HFFc6 (cell line): ENCODE measurements around the gene TMEM94. TPM values are rescaled to one million over a fixed set of nuclear protein-coding genes. Genes with fewer than 3 reads are reported as not detected.

Experiments
- DNase-seq: peaks from one replicate; pipeline ENCODE4 v3.0.0-alpha.2; 2018
- H3K27ac Mint-ChIP-seq: 2 replicates; pipeline ENCODE4 v1.8.0; 2020; ENCODE audit warnings: mild to moderate bottlenecking, mixed read lengths
- H3K27me3 Mint-ChIP-seq: 2 replicates; pipeline ENCODE4 v1.8.0; 2021; ENCODE audit warnings: mild to moderate bottlenecking, moderate library complexity, mixed read lengths; ENCODE audit not compliant: insufficient read depth
- H3K36me3 Mint-ChIP-seq: 2 replicates; pipeline ENCODE4 v1.8.0; 2021; ENCODE audit warnings: low read depth, mixed read lengths
- H3K4me1 Mint-ChIP-seq: 2 replicates; pipeline ENCODE4 v1.8.0; 2020; ENCODE audit warnings: low read depth, mixed read lengths
- H3K4me3 Mint-ChIP-seq: 2 replicates; pipeline ENCODE4 v1.8.0; 2020; ENCODE audit warnings: mild to moderate bottlenecking, moderate library complexity, mixed read lengths
- H3K9me3 Mint-ChIP-seq: 2 replicates; pipeline ENCODE4 v1.8.0; 2020; ENCODE audit warnings: mild to moderate bottlenecking, mixed read lengths
- total RNA-seq, 6 experiments: library from RNA; stranded (reverse); fragmentation: NEBNext Ultra II Directional; extraction: Animal tissue kit (Norgen Biotek cat#: 25700); gene quantifications; 2 replicates in 1 of 6; 3 replicates in 5 of 6; pipeline ENCODE4 v1.2.3, GENCODE V29; 2021
- TF ChIP-seq, protein P1 (sequence below): fragments of 200-600 bp; sonication (generic); IDR thresholded peaks from 2 replicates; pipeline ENCODE4 v1.5.0; 2021; ENCODE audit warnings: antibody characterized with exemption, mild to moderate bottlenecking

The TMEM94 gene
- total RNA-seq, 6 experiments from 2014 or later: 31.7 to 43.9 (median 41.2) TPM

GRCh38 chr17:75535871-75536270, 79.4 kb downstream of the TMEM94 start:
- no peak for DNase-seq
- H3K9me3 Mint-ChIP-seq: no peaks in the 10 kb centered on the region
- H3K4me3 Mint-ChIP-seq: no peak overlapping the region
- H3K27me3 Mint-ChIP-seq: peaks cover 41% of the 10 kb centered on the region
- H3K36me3 Mint-ChIP-seq: no peaks in the 10 kb centered on the region
- H3K27ac Mint-ChIP-seq: no peak overlapping the region
- no peaks in the 10 kb centered on the region for H3K4me1 Mint-ChIP-seq
- TF ChIP-seq, protein P1, sequence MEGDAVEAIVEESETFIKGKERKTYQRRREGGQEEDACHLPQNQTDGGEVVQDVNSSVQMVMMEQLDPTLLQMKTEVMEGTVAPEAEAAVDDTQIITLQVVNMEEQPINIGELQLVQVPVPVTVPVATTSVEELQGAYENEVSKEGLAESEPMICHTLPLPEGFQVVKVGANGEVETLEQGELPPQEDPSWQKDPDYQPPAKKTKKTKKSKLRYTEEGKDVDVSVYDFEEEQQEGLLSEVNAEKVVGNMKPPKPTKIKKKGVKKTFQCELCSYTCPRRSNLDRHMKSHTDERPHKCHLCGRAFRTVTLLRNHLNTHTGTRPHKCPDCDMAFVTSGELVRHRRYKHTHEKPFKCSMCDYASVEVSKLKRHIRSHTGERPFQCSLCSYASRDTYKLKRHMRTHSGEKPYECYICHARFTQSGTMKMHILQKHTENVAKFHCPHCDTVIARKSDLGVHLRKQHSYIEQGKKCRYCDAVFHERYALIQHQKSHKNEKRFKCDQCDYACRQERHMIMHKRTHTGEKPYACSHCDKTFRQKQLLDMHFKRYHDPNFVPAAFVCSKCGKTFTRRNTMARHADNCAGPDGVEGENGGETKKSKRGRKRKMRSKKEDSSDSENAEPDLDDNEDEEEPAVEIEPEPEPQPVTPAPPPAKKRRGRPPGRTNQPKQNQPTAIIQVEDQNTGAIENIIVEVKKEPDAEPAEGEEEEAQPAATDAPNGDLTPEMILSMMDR: no peak

GRCh38 chr17:75536366-75536765, 79.9 kb downstream of the TMEM94 start:
- Mint-ChIP-seq H3K27me3 (peaks cover 40% of the 10 kb centered on the region), H3K36me3 (no peaks in the 10 kb centered on the region), H3K27ac (no peak overlapping the region), H3K9me3 (no peaks in the 10 kb centered on the region), H3K4me1 (no peaks in the 10 kb centered on the region), H3K4me3 (no peak overlapping the region)
- no peak for DNase-seq
- TF ChIP-seq, protein P1: no peak

- TF ChIP-seq, protein P1: no peak
- no peak overlapping the region for H3K27ac Mint-ChIP-seq
- H3K9me3 Mint-ChIP-seq: no peaks in the 10 kb centered on the region
- peaks cover 42% of the 10 kb centered on the region for H3K27me3 Mint-ChIP-seq
- H3K36me3 Mint-ChIP-seq: no peaks in the 10 kb centered on the region
- no peak for DNase-seq
- H3K4me3 Mint-ChIP-seq: no peak overlapping the region
- no peaks in the 10 kb centered on the region for H3K4me1 Mint-ChIP-seq
These were observed 83.7 kb downstream of the TMEM94 start for GRCh38 chr17:75539967-75540729.

DNA sequence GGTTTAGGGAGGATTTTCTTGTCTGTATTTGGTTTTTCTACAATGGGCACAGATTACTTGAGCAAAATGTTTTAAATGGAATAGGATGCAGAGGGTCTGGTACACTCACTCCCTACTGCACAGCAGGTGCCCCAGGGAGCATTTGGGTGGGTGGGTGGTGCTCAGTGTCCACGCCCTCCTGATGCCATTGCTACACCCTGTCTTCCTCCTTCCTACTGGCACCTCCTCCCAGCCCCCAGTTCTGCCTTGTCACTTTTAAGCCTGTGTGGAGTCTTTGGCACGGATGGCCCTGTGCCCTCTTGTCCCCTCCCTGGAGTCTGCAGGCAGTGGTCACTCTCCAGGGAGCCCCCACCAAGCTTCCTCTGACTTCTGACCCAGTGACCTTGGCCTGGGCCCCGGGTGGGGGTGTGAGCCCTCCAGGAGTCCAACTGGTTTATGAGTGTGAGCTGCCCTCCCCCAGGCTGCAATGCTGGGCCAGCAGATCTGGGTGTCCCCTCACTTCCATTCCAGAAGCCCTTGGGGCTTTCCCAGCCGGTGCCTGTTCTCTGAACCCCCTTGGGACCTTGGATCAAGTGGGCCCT, 84.6 kb downstream of the TMEM94 start:
- Mint-ChIP-seq H3K4me1 (no peaks in the 10 kb centered on the region), H3K27ac (no peak overlapping the region), H3K27me3 (peaks cover 46% of the 10 kb centered on the region), H3K9me3 (no peaks in the 10 kb centered on the region), H3K4me3 (no peak overlapping the region), H3K36me3 (no peaks in the 10 kb centered on the region)
- DNase-seq: no peak
- TF ChIP-seq, protein P1: no peak

DNA sequence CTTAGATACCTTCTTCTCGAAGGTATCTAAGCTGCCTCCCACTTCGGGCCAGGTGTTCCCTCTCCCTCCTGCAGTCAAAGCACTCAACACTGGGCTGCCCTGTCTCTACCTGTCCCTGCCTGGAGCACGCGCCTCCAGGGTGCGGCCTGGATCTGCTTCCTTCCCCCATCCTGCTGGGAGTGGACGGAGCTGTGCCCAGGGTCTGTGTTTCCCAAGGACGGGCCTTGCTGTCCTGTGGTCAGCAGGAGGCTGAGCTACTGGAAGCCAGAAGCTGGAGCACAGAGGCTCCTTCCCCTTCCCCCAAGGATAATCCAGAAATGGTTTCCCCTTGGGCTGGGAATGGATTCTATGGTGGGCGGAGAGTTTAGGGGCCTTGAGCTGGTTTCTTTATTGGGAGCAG, 85.8 kb downstream of the TMEM94 start:
- H3K4me1 Mint-ChIP-seq: no peaks in the 10 kb centered on the region
- TF ChIP-seq, protein P1: no peak
- H3K36me3 Mint-ChIP-seq: no peaks in the 10 kb centered on the region
- peaks cover 44% of the 10 kb centered on the region for H3K27me3 Mint-ChIP-seq
- no peak for DNase-seq
- H3K27ac Mint-ChIP-seq: no peak overlapping the region
- H3K4me3 Mint-ChIP-seq: no peak overlapping the region
- H3K9me3 Mint-ChIP-seq: no peaks in the 10 kb centered on the region
